Epithelial cell of esophagus (primary cell): ENCODE results near the gene ZNF554.

Experiments
- DNase-seq: peaks from one replicate; pipeline ENCODE4 v3.0.0; 2010; ENCODE audit warnings: low read depth
- H3K4me3 ChIP-seq: 2 replicates; pipeline ENCODE4 v1.5.1; 2011; ENCODE audit warnings: mild to moderate bottlenecking, low read length, control low read depth
- TF ChIP-seq, protein P1 (sequence below): IDR thresholded peaks from 2 replicates; pipeline ENCODE4 v1.5.1; 2011; ENCODE audit warnings: low read depth, mild to moderate bottlenecking, low read length, control low read depth, inconsistent platforms; ENCODE audit not compliant: insufficient read depth; ENCODE audit errors: missing control alignments

The ZNF554 gene

GRCh38 chr19:2783781-2784145, 35.9 kb upstream of the ZNF554 start:
- no peak for DNase-seq
- H3K4me3 ChIP-seq, result peak overlapping the region; percentile 90
- TF ChIP-seq, protein P1, sequence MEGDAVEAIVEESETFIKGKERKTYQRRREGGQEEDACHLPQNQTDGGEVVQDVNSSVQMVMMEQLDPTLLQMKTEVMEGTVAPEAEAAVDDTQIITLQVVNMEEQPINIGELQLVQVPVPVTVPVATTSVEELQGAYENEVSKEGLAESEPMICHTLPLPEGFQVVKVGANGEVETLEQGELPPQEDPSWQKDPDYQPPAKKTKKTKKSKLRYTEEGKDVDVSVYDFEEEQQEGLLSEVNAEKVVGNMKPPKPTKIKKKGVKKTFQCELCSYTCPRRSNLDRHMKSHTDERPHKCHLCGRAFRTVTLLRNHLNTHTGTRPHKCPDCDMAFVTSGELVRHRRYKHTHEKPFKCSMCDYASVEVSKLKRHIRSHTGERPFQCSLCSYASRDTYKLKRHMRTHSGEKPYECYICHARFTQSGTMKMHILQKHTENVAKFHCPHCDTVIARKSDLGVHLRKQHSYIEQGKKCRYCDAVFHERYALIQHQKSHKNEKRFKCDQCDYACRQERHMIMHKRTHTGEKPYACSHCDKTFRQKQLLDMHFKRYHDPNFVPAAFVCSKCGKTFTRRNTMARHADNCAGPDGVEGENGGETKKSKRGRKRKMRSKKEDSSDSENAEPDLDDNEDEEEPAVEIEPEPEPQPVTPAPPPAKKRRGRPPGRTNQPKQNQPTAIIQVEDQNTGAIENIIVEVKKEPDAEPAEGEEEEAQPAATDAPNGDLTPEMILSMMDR, result no peak

- H3K4me3 ChIP-seq, result peak within 1 kb of the TSS; percentile 90
- TF ChIP-seq, protein P1, result no peak
- DNase-seq, result peak; percentile 100
These were observed 34.2 kb upstream of the ZNF554 start, which contains the start of gene THOP1 for GRCh38 chr19:2785244-2785997. TSS of gene THOP1 (plus strand) at chr19:2785503. CDS start at chr19:2785663, 160 bp downstream.

- DNase-seq, result no peak
- no peak overlapping the region for H3K4me3 ChIP-seq
- TF ChIP-seq, protein P1, result no peak
These were observed 32.6 kb upstream of the ZNF554 start for GRCh38 chr19:2787115-2787514.

DNA sequence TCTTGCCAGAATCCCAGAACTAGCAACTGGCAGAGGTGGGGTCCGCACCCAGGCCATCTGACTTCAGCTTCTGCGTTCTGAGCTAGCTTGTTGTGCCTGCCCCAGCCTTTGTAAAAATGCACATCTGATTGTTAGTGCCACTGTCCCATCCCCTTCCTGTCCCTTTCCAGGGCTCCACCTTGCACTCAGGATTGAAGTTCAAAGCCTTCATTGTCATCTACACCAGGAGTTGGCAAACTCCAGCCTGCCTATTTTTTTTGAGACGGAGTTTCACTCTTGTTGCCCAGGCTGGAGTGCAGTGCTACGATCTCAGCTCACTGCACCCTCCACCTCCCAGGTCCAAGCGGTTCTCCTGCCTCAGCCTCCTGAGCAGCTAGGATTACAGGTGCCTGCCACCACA, 31.4 kb upstream of the ZNF554 start:
- no peak for DNase-seq
- no peak overlapping the region for H3K4me3 ChIP-seq
- TF ChIP-seq, protein P1, result no peak

DNA sequence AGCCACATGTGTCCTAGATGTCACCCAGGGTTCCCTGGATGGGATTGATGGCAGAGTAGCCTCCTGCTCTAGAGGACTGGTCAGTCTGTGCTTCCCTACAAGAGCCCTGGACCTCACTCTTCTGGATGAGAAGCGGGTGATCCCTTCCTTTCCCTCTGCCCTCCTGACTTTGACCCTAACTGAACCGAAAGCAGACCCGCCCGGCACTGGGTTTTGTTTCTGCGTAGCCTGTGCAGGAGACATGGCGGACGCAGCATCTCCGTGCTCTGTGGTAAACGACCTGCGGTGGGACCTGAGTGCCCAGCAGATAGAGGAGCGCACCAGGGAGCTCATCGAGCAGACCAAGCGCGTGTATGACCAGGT, 29.5 kb upstream of the ZNF554 start:
- H3K4me3 ChIP-seq, result no peak overlapping the region
- TF ChIP-seq, protein P1, result no peak
- no peak for DNase-seq

DNA sequence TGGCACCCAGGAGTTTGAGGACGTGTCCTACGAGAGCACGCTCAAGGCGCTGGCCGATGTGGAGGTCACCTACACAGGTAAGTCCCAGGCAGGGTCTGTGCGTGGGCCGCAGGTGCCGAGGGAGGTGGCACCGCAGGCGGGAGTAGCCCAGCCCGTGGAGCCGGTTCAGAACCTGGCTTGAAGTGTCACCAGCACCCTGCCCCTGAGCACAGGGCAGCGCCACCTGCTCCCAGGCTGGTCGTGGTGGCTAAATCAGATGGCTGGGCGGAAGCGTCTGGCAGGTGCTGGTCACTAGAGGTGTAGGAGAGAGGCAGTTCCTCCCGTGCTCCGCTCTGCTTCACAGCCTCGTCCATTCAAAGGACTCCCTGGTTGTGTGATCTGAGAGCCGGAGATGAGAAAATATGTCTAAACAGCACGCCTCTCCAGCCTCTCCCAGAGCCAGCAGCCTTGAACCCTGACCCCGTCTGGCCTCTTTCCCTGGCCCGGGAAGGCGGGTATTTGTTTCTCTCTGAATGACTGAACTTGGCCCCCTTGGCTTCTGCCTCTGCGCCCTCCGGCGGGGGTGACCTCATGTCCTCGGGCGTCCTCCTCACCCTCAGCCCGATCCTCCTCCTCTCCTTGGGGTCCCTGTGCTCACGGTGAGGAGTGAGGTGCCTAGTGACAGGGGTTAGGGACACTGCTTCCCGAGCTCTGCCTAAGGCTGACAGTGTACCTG, 29.0 kb upstream of the ZNF554 start:
- TF ChIP-seq, protein P1, result no peak
- H3K4me3 ChIP-seq, result no peak overlapping the region
- DNase-seq, result no peak
